ENCODE measurements around the gene ETS1.
"Not testable (repeated sequence)": the region's sequence is repeated elsewhere in the genome, so short reads cannot be mapped to it uniquely, and the experiment has no call there.

ETS1 gene

DNA sequence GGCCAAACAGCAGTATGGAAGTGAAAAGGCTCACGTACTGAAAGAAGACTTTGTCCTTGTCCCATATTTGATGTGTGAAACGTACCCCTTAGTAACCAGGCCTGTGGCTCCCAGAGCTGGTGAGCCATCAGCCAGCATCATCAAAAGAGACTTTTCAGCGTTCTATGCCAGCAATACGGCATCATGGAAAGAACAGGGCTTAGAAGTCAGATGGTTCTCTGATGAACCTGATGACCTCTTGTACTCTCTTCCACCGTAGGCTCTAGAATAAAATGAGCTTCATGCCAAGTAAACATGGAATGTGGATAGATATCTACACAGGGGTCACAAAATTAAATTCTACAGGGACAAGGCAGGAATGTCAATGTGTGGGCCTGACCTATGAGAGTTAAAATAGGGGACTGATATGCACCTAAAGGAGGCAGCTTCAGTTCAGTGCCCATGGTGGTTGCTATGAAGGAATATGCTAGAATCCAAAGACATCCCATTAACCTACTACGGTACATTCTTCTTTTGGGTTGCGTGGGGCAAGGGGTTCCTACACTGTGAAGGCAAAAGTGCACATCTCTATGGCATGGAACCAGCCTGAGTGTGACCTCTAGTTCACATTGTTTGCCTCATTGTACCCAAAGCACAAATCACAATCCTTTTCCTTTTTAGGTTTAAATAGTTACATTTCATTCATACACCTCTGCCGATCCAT lies 130.6 kb downstream of the ETS1 start:
- TF ChIP-seq, protein P1, sequence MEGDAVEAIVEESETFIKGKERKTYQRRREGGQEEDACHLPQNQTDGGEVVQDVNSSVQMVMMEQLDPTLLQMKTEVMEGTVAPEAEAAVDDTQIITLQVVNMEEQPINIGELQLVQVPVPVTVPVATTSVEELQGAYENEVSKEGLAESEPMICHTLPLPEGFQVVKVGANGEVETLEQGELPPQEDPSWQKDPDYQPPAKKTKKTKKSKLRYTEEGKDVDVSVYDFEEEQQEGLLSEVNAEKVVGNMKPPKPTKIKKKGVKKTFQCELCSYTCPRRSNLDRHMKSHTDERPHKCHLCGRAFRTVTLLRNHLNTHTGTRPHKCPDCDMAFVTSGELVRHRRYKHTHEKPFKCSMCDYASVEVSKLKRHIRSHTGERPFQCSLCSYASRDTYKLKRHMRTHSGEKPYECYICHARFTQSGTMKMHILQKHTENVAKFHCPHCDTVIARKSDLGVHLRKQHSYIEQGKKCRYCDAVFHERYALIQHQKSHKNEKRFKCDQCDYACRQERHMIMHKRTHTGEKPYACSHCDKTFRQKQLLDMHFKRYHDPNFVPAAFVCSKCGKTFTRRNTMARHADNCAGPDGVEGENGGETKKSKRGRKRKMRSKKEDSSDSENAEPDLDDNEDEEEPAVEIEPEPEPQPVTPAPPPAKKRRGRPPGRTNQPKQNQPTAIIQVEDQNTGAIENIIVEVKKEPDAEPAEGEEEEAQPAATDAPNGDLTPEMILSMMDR (IDR thresholded peaks at IDR 0.05; ENCODE audit: control insufficient read depth, insufficient read depth, low read depth, low read length, missing control alignments): no peak
- DNase-seq (ENCODE audit: low read depth): no peak
- no peak overlapping the region for H3K4me3 ChIP-seq (ENCODE audit: control insufficient read depth, low read depth, low read length)

DNA sequence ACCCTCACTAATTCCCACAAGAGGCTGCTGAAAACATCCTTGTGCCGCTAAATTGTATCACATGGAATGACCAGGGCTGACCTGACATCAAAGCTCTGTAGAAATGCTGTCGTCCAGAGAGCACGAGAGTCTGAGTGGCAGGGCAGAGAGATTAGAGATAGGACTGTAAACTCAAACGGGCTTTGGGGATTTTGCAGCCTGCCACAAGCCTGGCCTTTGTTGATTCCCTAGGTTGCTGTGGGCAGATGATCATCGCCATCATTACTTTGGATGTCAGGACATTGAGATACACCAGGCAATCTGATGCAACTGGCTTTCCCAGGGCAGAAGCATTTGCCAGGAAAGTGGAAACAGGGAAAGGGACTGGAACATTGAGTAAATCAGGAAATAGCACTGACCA lies 131.6 kb downstream of the ETS1 start:
- H3K4me3 ChIP-seq (ENCODE audit: control insufficient read depth, low read depth, low read length): no peak overlapping the region
- no peak for DNase-seq (ENCODE audit: low read depth)
- TF ChIP-seq, protein P1 (IDR thresholded peaks at IDR 0.05; ENCODE audit: control insufficient read depth, insufficient read depth, low read depth, low read length, missing control alignments): no peak

DNA sequence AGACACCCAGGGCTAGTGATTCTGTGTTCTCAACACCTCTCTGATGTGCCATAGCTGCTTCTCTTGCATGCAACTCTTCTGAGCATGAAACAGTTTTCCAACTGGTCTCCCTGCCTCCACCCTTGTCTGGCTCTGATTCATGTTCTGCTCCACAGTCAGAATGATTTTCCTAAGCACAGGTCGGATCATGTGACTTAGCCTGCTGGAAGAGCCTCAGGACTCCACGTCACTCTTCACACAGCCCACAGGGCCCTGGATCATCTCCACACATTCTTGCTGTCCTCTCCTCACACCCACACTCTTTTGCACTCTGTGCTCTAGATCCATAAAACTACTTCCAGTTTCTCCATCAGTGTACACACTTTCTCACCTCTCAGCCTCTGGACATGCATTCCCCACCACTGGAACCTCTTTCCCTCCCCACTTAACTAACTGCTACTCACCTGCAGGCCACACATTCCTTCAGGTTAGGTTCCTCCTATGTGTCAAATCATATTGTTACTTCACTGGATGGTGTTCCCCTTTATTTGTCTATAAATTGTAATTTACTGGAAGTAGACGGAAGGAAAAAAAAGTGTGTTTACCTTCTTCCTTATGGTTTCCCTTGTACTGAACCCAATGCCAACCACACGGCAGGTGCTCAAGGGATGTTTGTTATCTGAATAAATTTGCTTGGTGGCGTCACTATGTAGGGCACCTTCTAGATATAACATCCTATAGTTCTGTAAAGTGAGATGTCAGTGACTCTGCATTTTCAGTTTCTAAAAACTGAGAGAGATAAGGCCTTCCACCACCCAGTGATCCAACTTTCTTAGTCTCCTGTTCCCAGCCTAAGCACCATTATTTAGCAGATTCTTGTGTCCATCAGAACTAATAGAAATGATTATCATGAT lies 133.7 kb downstream of the ETS1 start:
- no peak overlapping the region for H3K4me3 ChIP-seq (ENCODE audit: control insufficient read depth, low read depth, low read length)
- TF ChIP-seq, protein P1 (IDR thresholded peaks at IDR 0.05; ENCODE audit: control insufficient read depth, insufficient read depth, low read depth, low read length, missing control alignments): no peak
- peak; percentile 95 for DNase-seq (ENCODE audit: low read depth)

DNA sequence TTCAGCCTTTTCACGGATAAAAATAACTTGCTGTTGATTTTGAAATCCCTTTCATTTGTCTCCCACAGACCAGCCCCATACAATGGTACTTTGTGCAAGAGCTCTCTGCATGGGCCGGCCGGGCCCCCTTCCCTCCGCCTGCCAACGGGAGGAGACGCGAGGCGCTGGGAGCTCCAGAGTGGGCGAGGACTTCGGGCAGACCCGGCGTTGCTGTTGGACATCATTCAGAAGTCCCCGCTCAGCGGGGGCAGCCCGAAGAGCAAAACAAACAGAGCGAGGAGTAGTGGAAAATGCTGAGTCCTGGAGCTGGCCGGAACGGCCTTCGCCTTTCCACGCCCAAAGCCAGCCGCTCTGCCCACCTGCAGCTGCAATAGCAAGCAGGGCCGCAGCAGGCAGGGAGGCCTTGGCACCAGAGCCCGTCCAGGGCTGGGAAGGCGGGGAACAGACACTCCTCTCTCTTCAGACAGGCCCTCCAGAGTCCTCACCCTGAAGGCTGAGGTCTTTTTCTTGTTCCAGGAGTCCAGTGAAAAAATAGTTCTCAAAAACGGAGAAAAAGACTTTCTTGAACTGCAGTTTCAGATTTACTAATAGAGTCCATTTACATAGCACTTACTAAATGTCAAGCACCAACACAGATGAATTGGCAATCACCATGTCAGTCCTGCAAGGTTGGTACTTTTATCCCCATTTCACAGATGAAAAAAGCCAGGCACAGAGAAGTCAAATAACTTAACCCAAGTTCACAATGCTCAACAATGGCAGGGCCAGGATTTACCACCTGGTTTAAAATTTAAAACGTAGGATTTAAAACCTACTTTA lies 135.5 kb downstream of the ETS1 start:
- no peak for DNase-seq (ENCODE audit: low read depth)
- peak overlapping the region; percentile 7 for H3K4me3 ChIP-seq (ENCODE audit: control insufficient read depth, low read depth, low read length)
- TF ChIP-seq, protein P1 (IDR thresholded peaks at IDR 0.05; ENCODE audit: control insufficient read depth, insufficient read depth, low read depth, low read length, missing control alignments): no peak

DNA sequence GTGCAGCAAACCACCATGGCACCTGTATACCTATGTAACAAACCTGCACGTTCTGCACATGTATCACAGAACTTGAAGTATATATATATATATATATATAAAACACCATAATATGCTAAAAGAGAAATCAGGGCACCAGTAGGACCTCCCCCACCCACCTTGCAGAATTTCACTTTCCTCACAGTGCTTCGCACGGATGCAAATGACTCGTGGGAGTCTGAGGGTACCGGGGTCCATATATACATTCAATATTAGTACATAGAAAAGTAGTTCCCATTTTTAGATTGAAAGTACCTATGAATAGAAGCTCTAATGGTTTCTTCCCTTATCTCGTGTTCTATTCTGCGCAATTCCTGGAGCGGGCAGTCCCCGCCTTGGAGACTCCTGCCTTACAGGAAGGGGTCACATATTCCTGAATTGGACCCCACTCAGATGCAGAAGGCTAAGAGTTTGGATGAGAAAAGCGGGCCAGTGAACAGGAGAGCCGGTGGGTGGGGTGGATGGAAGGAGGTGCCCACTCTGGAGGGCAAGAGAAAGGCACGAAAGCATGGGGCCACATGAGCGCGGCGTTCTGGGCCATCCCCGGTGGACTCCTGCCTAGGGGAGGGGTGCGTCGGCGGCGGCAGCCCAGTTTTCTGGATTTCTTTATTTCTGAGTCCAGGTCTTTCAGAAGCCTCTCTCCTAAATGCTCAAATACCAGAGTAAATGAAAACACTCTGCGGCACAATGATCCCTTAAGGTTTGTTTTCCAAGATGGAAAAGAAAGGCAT lies 136.3 kb downstream of the ETS1 start:
- DNase-seq (ENCODE audit: low read depth): no peak
- TF ChIP-seq, protein P1 (IDR thresholded peaks at IDR 0.05; ENCODE audit: control insufficient read depth, insufficient read depth, low read depth, low read length, missing control alignments): no peak
- no peak overlapping the region for H3K4me3 ChIP-seq (ENCODE audit: control insufficient read depth, low read depth, low read length)

DNA sequence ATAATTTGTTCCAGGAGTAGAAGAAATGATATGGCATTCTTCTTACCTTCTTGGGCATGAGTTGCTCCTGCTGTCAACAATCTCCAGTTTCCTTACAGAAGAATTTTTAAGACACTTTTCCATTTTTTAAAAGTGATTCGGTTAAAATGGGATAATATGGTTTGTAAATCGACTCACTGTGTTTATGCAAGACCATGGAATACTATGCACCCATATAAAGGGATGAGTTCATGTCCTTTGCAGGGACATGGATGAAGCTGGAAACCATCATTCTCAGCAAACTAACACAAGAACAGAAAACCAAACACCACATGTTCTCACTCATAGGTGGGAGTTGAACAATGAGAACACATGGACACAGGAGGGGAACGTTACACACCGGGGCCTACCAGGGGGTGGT lies 136.9 kb downstream of the ETS1 start:
- H3K4me3 ChIP-seq (ENCODE audit: control insufficient read depth, low read depth, low read length); DNase-seq (ENCODE audit: low read depth): not testable (repeated sequence)
